ENCODE data around the gene MYO1D.

MYO1D gene

GRCh38 chr17:32504166-32504990 is 372.5 kb downstream of the MYO1D start:
- DNase-seq (ENCODE audit: low read depth, low spot score) = no peak

GRCh38 chr17:32503251-32504165 is 373.4 kb downstream of the MYO1D start:
- no peak for DNase-seq (ENCODE audit: low read depth, low spot score)

- no peak for DNase-seq (ENCODE audit: low read depth, low spot score)
Measured at GRCh38 chr17:32502710-32503109, 374.2 kb downstream of the MYO1D start.

- no peak for DNase-seq (ENCODE audit: low read depth, low spot score)
Measured at GRCh38 chr17:32502013-32502412, 374.9 kb downstream of the MYO1D start.

GRCh38 chr17:32498391-32498790 is 378.5 kb downstream of the MYO1D start:
- DNase-seq (ENCODE audit: low read depth, low spot score) = no peak

- DNase-seq (ENCODE audit: low read depth, low spot score) = no peak
Measured at GRCh38 chr17:32497431-32498205, 379.3 kb downstream of the MYO1D start.

GRCh38 chr17:32496395-32497073 is 380.4 kb downstream of the MYO1D start:
- no peak for DNase-seq (ENCODE audit: low read depth, low spot score)

GRCh38 chr17:32495359-32496231 is 381.3 kb downstream of the MYO1D start:
- DNase-seq (ENCODE audit: low read depth, low spot score) = no peak

GRCh38 chr17:32494621-32495358 is 382.1 kb downstream of the MYO1D start:
- DNase-seq (ENCODE audit: low read depth, low spot score) = no peak

- DNase-seq (ENCODE audit: low read depth, low spot score) = no peak
Measured at GRCh38 chr17:32493976-32494513, 382.9 kb downstream of the MYO1D start.

- no peak for DNase-seq (ENCODE audit: low read depth, low spot score)
Measured at GRCh38 chr17:32493571-32493970, 383.4 kb downstream of the MYO1D start.

GRCh38 chr17:32492648-32493289 is 384.2 kb downstream of the MYO1D start:
- no peak for DNase-seq (ENCODE audit: low read depth, low spot score)

- no peak for DNase-seq (ENCODE audit: low read depth, low spot score)
Measured at GRCh38 chr17:32492264-32492589, 384.7 kb downstream of the MYO1D start.

GRCh38 chr17:32491371-32492263 is 385.3 kb downstream of the MYO1D start:
- no peak for DNase-seq (ENCODE audit: low read depth, low spot score)

GRCh38 chr17:32490101-32490482 is 386.8 kb downstream of the MYO1D start:
- no peak for DNase-seq (ENCODE audit: low read depth, low spot score)

GRCh38 chr17:32489320-32490100 is 387.4 kb downstream of the MYO1D start:
- no peak for DNase-seq (ENCODE audit: low read depth, low spot score)

GRCh38 chr17:32488604-32489180 is 388.2 kb downstream of the MYO1D start:
- DNase-seq (ENCODE audit: low read depth, low spot score) = no peak
